Measurements from ENCODE around the gene AQP12B.

The AQP12B gene

DNA sequence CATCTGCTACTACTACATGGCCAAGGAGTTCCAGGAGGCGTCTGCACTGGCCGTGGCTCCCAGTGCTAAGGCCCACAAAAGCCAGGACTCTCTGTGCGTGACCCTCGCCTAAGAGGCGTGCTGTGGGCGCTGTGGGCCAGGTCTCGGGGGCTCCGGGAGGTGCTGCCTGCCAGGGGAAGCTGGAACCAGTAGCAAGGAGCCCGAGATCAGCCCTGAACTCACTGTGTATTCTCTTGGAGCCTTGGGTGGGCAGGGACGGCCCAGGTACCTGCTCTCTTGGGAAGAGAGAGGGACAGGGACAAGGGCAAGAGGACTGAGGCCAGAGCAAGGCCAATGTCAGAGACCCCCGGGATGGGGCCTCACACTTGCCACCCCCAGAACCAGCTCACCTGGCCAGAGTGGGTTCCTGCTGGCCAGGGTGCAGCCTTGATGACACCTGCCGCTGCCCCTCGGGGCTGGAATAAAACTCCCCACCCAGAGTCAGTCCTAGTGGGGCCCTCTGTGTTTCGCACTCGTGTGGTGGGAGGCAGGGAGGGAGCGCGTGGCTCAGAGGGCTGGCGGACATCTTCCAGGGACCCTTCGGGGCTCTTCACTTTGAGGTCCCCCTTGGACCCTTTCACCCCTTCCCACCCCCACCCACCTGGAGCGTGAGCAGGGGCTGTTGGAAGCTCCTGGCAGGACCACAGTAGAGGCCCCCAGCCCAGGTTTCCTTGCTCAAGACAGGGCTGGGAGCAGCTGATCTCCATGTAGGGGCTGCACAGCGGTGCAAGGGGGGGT lies 51.7 kb downstream of the AQP12B start:
- DNase-seq, result no peak

DNA sequence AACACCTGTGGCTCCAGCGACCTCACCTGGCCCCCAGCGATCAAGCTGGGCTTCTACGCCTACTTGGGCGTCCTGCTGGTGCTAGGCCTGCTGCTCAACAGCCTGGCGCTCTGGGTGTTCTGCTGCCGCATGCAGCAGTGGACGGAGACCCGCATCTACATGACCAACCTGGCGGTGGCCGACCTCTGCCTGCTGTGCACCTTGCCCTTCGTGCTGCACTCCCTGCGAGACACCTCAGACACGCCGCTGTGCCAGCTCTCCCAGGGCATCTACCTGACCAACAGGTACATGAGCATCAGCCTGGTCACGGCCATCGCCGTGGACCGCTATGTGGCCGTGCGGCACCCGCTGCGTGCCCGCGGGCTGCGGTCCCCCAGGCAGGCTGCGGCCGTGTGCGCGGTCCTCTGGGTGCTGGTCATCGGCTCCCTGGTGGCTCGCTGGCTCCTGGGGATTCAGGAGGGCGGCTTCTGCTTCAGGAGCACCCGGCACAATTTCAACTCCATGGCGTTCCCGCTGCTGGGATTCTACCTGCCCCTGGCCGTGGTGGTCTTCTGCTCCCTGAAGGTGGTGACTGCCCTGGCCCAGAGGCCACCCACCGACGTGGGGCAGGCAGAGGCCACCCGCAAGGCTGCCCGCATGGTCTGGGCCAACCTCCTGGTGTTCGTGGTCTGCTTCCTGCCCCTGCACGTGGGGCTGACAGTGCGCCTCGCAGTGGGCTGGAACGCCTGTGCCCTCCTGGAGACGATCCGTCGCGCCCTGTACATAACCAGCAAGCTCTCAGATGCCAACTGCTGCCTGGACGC lies 52.5 kb downstream of the AQP12B start:
- DNase-seq, result no peak

DNA sequence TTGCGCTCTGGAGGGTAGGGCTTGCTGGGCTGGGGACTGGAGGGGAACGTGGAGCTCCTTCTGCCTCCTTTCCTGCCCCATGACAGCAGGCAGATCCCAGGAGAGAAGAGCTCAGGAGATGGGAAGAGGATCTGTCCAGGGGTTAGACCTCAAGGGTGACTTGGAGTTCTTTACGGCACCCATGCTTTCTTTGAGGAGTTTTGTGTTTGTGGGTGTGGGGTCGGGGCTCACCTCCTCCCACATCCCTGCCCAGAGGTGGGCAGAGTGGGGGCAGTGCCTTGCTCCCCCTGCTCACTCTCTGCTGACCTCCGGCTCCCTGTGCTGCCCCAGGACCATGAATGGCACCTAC lies 53.1 kb downstream of the AQP12B start:
- DNase-seq, result no peak

DNA sequence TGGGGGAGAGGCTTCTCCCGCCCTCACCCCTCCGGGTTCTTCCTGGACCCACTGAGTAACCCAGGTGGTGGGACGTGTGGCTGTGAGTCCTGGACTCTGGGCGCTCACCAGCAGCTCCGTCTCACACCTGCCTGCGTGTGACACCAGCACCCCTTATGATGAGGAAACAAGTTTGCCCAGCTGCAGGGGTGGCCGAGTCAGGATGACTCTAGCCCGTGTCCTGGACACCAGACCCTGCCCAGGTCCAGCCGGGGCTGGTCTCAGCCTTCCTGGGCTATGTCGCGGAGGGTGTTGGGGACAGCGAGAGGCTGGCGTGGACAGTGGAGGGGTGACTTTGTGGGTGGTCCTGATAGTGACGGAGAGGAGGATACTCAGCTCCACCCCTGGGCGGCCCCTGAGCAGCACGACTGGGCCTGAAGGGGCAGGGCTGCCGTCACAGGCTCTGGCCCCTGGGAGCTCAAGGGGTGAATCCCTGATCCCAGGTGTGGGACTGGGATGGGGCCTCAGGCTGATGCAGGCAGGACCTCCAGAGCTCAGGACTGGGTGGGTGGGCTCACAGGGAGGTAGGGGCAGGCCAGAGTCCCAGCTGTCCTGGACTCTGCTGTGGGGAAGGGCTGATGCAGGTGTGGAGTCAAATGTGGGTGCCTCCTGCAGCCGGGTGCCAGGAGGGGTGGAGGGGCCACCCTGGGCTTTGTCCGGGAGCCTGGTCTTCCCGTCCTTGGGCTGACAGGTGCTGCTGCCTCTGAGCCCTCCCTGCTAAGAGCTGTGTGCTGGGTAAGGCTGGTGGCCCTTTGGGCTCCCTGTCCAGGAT lies 53.7 kb downstream of the AQP12B start:
- no peak for DNase-seq

DNA sequence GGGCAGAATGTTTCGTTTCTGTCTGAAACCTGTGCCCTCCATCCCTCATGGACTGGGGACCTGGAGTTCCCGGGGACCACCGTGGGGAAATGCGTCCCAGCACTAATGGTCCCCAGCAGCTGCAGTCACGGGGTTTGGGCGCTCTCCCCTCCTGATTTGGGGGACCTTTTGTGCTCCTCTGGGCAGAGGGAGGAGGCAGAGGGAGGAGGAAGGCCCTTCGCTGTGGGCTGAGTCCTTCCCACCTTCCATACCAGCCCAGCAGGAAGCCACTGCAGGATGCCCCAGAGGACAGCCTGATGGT lies 54.2 kb downstream of the AQP12B start:
- DNase-seq, result no peak

DNA sequence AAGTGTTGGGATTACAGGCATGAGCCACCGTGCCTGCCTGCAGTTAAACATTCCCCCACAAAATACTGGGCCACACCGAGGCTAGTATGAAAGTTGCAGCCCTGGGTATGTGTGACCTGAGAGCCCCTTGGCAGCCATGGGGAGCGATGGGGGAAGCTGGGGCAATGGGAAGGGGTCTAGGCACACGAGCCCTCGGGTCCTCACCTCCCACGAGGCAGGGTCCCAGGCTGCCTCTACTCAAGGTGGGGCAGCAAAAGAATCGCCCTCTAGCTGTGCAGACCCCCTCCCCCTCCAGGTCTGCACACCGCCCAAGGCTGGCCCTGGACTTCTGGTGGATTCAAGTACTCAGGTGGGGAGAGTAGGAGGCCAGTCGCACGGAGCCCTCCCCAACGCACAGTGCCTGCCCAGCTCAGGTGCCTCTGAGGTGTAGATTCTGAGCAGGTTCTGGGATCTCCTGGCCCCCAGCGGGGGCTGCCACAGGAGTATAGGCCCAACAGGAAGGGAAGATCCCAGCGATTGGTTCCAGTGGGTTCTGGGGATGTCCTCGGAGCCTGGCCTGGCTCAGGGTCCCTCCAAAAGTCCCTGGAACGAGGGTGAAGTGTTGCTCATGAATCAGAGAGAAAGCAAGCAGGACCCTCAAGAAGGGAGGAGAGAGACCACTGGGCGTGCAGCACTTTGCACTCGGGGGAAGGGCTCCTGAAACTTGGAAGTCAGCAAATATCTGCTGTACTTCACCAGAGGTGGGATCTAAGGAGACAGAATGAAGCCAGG lies 54.8 kb downstream of the AQP12B start:
- DNase-seq, result no peak

DNA sequence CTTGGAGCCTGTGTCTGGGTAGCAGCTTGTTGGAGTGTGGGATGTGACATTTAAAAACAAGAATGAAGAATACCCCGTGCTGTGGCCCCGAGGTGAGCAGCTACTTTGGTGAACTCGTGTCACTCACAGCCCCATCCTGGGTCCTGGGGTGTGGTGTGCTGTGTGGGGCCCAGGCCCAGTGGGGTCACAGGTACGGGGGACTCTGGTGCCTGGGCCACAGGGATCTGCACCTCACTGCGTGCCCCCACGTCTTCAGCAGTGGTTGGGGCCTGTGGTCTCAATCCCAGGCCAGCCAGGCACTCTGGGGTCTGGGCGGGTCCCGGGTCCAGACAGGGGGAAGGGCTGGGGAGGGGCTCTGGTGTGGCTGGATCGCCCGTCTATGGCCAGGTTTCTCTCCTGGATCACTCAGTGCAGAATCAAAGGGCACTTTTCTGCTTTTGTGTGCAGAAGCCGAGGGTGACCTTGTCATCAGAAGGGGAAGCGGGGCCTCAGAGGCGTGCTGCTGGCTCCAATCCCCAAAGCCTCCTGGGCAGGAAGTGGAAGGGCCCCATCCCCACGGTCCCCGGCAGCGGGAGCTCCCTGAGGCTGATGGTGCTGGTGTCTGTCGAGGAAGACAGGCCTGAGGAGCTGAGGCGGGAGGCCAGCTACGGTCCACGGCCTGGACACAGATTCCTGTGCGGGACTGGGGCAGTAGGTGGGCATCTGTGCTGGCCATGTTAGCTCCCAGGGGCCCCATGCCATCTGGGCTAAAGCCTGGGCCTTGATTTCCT lies 56.0 kb downstream of the AQP12B start:
- peak; percentile 33 for DNase-seq
